Heart left ventricle (tissue), 16 donors: Measurements from ENCODE around the gene S100A4. TPM values are rescaled to one million over a fixed set of nuclear protein-coding genes. Genes with fewer than 3 reads are reported as not detected.
"Not testable (repeated sequence)": the region's sequence is repeated elsewhere in the genome, so short reads cannot be mapped to it uniquely, and the experiment has no call there.

Experiments used
- ATAC-seq, 4 donors: fragments of 200-7000 bp; cut with Tn5 transposase; one replicate each; pipeline ENCODE4 v1.9.1; 2020 to 2022; ENCODE audit warnings: moderate library complexity in 4 of 4, mild to moderate bottlenecking in 3 of 4, moderate number of reproducible peaks in 1 of 4
- DNase-seq, 5 donors: peaks; one replicate each; pipeline ENCODE4 v3.0.0-alpha.2; 2020
- H3K27ac ChIP-seq, 12 donors: fragments of 200-600 bp; sonication (generic) in 4 of 12; one replicate each; pipeline versions ENCODE4 v1.5.0 to v1.8.0; 2016 to 2022; ENCODE audit warnings: mild to moderate bottlenecking in 2 of 12
- H3K27me3 ChIP-seq, 9 donors: fragments of 200-600 bp; sonication (generic) in 2 of 9; one replicate each; pipeline versions ENCODE4 v1.5.1 to v1.8.0; 2016 to 2022; ENCODE audit warnings: mild to moderate bottlenecking in 3 of 9
- H3K36me3 ChIP-seq, 9 donors: fragments of 200-600 bp; sonication (generic) in 2 of 9; one replicate each; pipeline versions ENCODE4 v1.5.0 to v1.8.0; 2018 to 2022; ENCODE audit warnings: mild to moderate bottlenecking in 2 of 9
- H3K4me1 ChIP-seq, 12 donors: fragments of 200-600 bp; sonication (generic) in 4 of 12; one replicate each; pipeline versions ENCODE4 v1.5.0 to v1.8.0; 2016 to 2022; ENCODE audit warnings: mild to moderate bottlenecking in 3 of 12
- H3K4me3 ChIP-seq, 12 donors: fragments of 200-600 bp; sonication (generic) in 4 of 12; one replicate each; pipeline versions ENCODE4 v1.5.0 to v1.8.0; 2017 to 2022; ENCODE audit warnings: mild to moderate bottlenecking in 9 of 12, moderate library complexity in 4 of 12
- H3K9me3 ChIP-seq, 12 donors: fragments of 200-600 bp; sonication (generic) in 4 of 12; one replicate each; pipeline versions ENCODE4 v1.5.0 to v1.8.0; 2016 to 2022; ENCODE audit warnings: mild to moderate bottlenecking in 1 of 12
- CTCF ChIP-seq, 12 donors: fragments of 200-600 bp; sonication (generic) in 4 of 12; IDR thresholded peaks; one replicate each; pipeline versions ENCODE4 v1.5.0 to v1.8.0; 2018 to 2022; ENCODE audit warnings: antibody characterized with exemption in 12 of 12, mild to moderate bottlenecking in 5 of 12
- POLR2A ChIP-seq, 2 donors: fragments of 450-650 bp; IDR thresholded peaks; one replicate each; pipeline ENCODE4 v1.6.1; 2017; ENCODE audit warnings: antibody characterized with exemption in 2 of 2, mild to moderate bottlenecking in 2 of 2, moderate library complexity in 2 of 2
- WGBS, 4 donors: extraction: QIAGEN DNeasy Blood & Tissue Kit in 2 of 4; methylation state at CpG; one replicate each; pipeline versions ENCODE4 v1.1.5 to v1.1.7; 2013 to 2018; 5-methylcytosine and 5-hydroxymethylcytosine counted together
- intact Hi-C, 10 donors: fragments of 100-400 bp; cut with DNase I; formaldehyde crosslinking; loops; one replicate each; pipeline versions ENCODE4 v1.11.1 to v1.14.2; 2022
- polyA plus RNA-seq, 2 donors: library from polyadenylated mRNA; stranded (reverse); fragments of 200-250 nt; gene quantifications; one replicate each; pipeline ENCODE4 v1.2.3, GENCODE V29; 2013
- total RNA-seq, 9 donors: library from RNA; depleted of rRNA in 2 of 9; stranded (reverse); fragments of >200 nt in 2 of 9; fragmentation: NEBNext Ultra II Directional in 3 of 9; extraction: Animal tissue kit (Norgen Biotek cat#: 25700) in 3 of 9; gene quantifications; one replicate each; pipeline versions ENCODE4 v1.1.0 to v1.2.4, GENCODE V29; 2016 to 2023
- donor health status: ischemic (EF 13 %, LVEDD 7.1; RV severe dilation, severe dysfunction).
- donor health status: healthy with polysubstance abuse.
- donor health status: DM: no; HTN: yes; CAD: no.
- donor health status: DM: no; HTN: no; CAD: no.
- donor health status: ischemic (EF 25% LVEDD 6.9; RV normal size, moderate dysfunction).
- donor health status: ischemic (EF 25% LVEDD 5.7; RV mildly dilated, moderate dysfunction).
- donor health status: healthy.
- donor health status: DM: yes; HTN: yes; CAD: no.
- donor health status: ischemic (EF 35%, LVEDD 5.7; RV mildly dilated, moderate dysfunction).
- donor health status: nonischemic (EF 11% LVEDD 7.7; RV severe dilation, severe dysfunction).
- donor health status: DM: yes; HTN: yes; CAD: no.
- donor health status: PGD.
- donor health status: ischemic (EF 29% LVEDD 5.4; RV normal size, mild dysfunction).
- donor health status: nonischemic (EF 23%, LVEDD 6.1; RV moderate dilation, normal function).

Gene S100A4
- total and polyA plus RNA-seq, 11 donors = 56.9 to 398 (median 118) TPM

GRCh38 chr1:153565529-153566374, 20.1 kb upstream of the S100A4 start, which contains the start of gene S100A2:
Gene S100A2, minus strand, starts transcription at chr1:153565844. Its CDS starts 1,967 bp downstream, at chr1:153563877.
- WGBS, 4 donors = 54 to 63% (median 62%) methylated on average over 7 to 8 of the region's 8 CpGs
- intact Hi-C loops = loop anchor here in 8 of 10 donors (1.0 to 5.0 kb wide), 7 partner anchors 19 to 213 kb away; partner anchors contain the start of genes S100A6 (in 2 of the 8) and S100A4 (in 1 of the 8)
- H3K9me3 ChIP-seq = no peaks in the 10 kb centered on the region
- DNase-seq (peak in 2 of 5 donors; percentile 52 to 73), ATAC-seq (peak in 3 of 4 donors; percentile 15 to 61 (median 33))
- peak within 1 kb of the TSS; percentile 7 to 96 (median 85) for H3K27ac ChIP-seq
- H3K4me1 ChIP-seq = peaks cover 11 to 53% (median 32%) of the 10 kb centered on the region in 12 donors
- H3K27me3 ChIP-seq = no peaks in the 10 kb centered on the region
- no peak for TF ChIP-seq POLR2A (IDR thresholded peaks at IDR 0.05)
- TF ChIP-seq CTCF (IDR thresholded peaks at IDR 0.05) = no peak
- peak within 1 kb of the TSS in 1 of 12 donors; percentile 15 for H3K4me3 ChIP-seq
- H3K36me3 ChIP-seq = no peaks in the 10 kb centered on the region

- DNase-seq = no peak
- intact Hi-C loops = loop anchor here in 1 of 10 donors (2.0 kb wide), 1 partner anchor 17 kb away; no protein-coding TSS in a partner anchor
- Histone ChIP-seq H3K4me1 (peaks cover 11 to 52% (median 32%) of the 10 kb centered on the region in 12 donors), H3K27ac (no peak overlapping the region), H3K27me3 (no peaks in the 10 kb centered on the region), H3K4me3 (no peak overlapping the region), H3K9me3 (no peaks in the 10 kb centered on the region), H3K36me3 (no peaks in the 10 kb centered on the region)
- TF ChIP-seq CTCF (IDR thresholded peaks at IDR 0.05) = no peak
- TF ChIP-seq POLR2A (IDR thresholded peaks at IDR 0.05) = no peak
- 84 to 93% (median 89%) methylated on average over 6 to 7 of the region's 7 CpGs for WGBS, 4 donors
- ATAC-seq = no peak
Observed at GRCh38 chr1:153563991-153564390, 18.4 kb upstream of the S100A4 start.

GRCh38 chr1:153563483-153563901, 17.9 kb upstream of the S100A4 start:
- no peaks in the 10 kb centered on the region for H3K9me3 ChIP-seq
- intact Hi-C loops = no loop called here
- H3K4me1 ChIP-seq = peaks cover 11 to 47% (median 28%) of the 10 kb centered on the region in 12 donors
- ATAC-seq (no peak), DNase-seq (no peak)
- no peak for TF ChIP-seq POLR2A (IDR thresholded peaks at IDR 0.05)
- TF ChIP-seq CTCF (IDR thresholded peaks at IDR 0.05) = no peak
- no peak overlapping the region for H3K4me3 ChIP-seq
- no peak overlapping the region for H3K27ac ChIP-seq
- 81 to 85% (median 84%) methylated on average over 5 to 6 of the region's 6 CpGs for WGBS, 4 donors
- H3K36me3 ChIP-seq = no peaks in the 10 kb centered on the region
- H3K27me3 ChIP-seq = no peaks in the 10 kb centered on the region

GRCh38 chr1:153562021-153562420, 16.4 kb upstream of the S100A4 start:
- H3K36me3 ChIP-seq, intact Hi-C loops, H3K4me3 ChIP-seq, H3K27me3 ChIP-seq, DNase-seq, ATAC-seq, H3K9me3 ChIP-seq, H3K27ac ChIP-seq: not testable (repeated sequence)
- H3K4me1 ChIP-seq = peaks cover 7 to 32% (median 18%) of the 10 kb centered on the region in 12 donors
- 84 to 93% (median 91%) methylated on average over 3 of the region's 3 CpGs for WGBS, 4 donors
